HUES48 (cell line): Measurements from ENCODE around the gene PLCB1.
"Not testable (repeated sequence)": the region's sequence is repeated elsewhere in the genome, so short reads cannot be mapped to it uniquely, and the experiment has no call there.

Experiments used
- H3K27ac ChIP-seq: one replicate; pipeline ENCODE4 v1.7.0; 2013; ENCODE audit warnings: low read depth, low read length, inconsistent platforms
- H3K27me3 ChIP-seq: 2 replicates; pipeline ENCODE4 v1.6.1; 2013; ENCODE audit warnings: mild to moderate bottlenecking, low read length; ENCODE audit not compliant: control insufficient read depth, insufficient read depth
- H3K36me3 ChIP-seq: 2 replicates; pipeline ENCODE4 v1.6.1; 2013; ENCODE audit warnings: low read length; ENCODE audit not compliant: control insufficient read depth, insufficient read depth
- H3K4me1 ChIP-seq: 2 replicates; pipeline ENCODE4 v1.6.1; 2013; ENCODE audit warnings: mild to moderate bottlenecking, low read length; ENCODE audit not compliant: control insufficient read depth, insufficient read depth
- H3K4me3 ChIP-seq: 2 replicates; pipeline ENCODE4 v1.5.1; 2013; ENCODE audit warnings: mild to moderate bottlenecking, low read depth, low read length
- H3K9ac ChIP-seq: 2 replicates; pipeline ENCODE4 v1.6.1; 2013; ENCODE audit warnings: mild to moderate bottlenecking, low read depth, low read length, moderate library complexity
- H3K9me3 ChIP-seq: 2 replicates; pipeline ENCODE4 v1.6.1; 2013; ENCODE audit warnings: low read length; ENCODE audit not compliant: control insufficient read depth, insufficient read depth

PLCB1 gene

GRCh38 chr20:8335495-8336195 is 203.6 kb downstream of the PLCB1 start:
- H3K36me3 ChIP-seq = no peaks in the 10 kb centered on the region
- H3K27ac ChIP-seq = no peak overlapping the region
- H3K9ac ChIP-seq = no peak overlapping the region
- H3K27me3 ChIP-seq = no peaks in the 10 kb centered on the region
- H3K9me3 ChIP-seq = no peaks in the 10 kb centered on the region
- H3K4me3 ChIP-seq = no peak overlapping the region
- H3K4me1 ChIP-seq = peaks cover 8% of the 10 kb centered on the region; the same call in 1 of the 2 replicates

DNA sequence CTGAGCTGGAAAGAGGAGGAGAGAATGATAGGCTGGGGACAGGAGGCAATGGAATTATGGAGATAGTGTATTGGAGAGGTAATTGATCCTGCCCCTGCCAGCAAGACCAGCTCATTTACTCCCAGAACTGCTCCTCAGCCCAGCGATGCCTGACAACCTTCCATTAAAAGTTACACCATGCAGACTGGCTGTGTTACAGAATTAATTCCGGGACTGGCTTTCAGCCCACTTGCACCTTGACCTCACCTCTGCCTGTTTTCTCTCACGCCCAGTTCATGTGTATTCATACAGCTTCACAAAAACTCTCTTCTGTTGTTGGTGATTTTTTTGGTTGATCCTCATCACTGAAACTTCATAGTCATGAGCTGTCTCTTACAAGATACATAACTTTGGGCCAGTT is 207.3 kb downstream of the PLCB1 start:
- peaks cover 9% of the 10 kb centered on the region; the same call in 1 of the 2 replicates for H3K4me1 ChIP-seq

GRCh38 chr20:8342391-8342790 is 210.3 kb downstream of the PLCB1 start:
- no peak overlapping the region for H3K9ac ChIP-seq
- no peak overlapping the region for H3K27ac ChIP-seq
- no peak overlapping the region for H3K4me3 ChIP-seq
- H3K36me3 ChIP-seq = no peaks in the 10 kb centered on the region
- H3K9me3 ChIP-seq = no peaks in the 10 kb centered on the region
- H3K27me3 ChIP-seq = no peaks in the 10 kb centered on the region
- H3K4me1 ChIP-seq = 0 out of 2 replicates have a peak, but pooled peaks cover 9% of the 10 kb centered on the region

More for the DNA sequence above, 207.3 kb downstream of the PLCB1 start:
- H3K27me3 ChIP-seq = no peaks in the 10 kb centered on the region
- H3K27ac ChIP-seq = no peak overlapping the region
- no peak overlapping the region for H3K4me3 ChIP-seq
- H3K36me3 ChIP-seq = no peaks in the 10 kb centered on the region
- no peaks in the 10 kb centered on the region for H3K9me3 ChIP-seq
- H3K9ac ChIP-seq = no peak overlapping the region

DNA sequence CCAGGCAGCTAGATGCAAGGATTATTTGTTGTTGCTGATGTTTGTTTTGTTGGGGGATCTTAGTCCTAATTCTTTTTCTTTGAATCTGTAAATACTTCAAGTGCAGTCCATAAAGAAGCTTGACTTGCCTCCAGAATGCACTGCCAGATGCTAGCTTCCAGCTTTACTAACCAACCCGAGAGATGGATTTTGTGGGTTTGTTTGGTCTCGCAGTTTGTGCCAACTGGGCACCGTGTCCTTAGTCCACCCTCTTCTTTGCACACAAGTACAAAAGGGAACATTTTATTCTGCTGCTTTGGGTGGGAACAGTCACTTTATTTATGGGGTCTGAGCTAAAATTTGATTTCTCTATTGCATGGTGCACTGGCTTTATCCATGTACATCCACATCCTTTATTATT is 212.0 kb downstream of the PLCB1 start:
- Histone ChIP-seq H3K36me3 (no peaks in the 10 kb centered on the region), H3K4me1 (0 out of 2 replicates have a peak, but pooled peaks cover 9% of the 10 kb centered on the region), H3K9me3 (no peaks in the 10 kb centered on the region), H3K9ac (no peak overlapping the region), H3K27ac (no peak overlapping the region), H3K27me3 (no peaks in the 10 kb centered on the region), H3K4me3 (no peak overlapping the region)

DNA sequence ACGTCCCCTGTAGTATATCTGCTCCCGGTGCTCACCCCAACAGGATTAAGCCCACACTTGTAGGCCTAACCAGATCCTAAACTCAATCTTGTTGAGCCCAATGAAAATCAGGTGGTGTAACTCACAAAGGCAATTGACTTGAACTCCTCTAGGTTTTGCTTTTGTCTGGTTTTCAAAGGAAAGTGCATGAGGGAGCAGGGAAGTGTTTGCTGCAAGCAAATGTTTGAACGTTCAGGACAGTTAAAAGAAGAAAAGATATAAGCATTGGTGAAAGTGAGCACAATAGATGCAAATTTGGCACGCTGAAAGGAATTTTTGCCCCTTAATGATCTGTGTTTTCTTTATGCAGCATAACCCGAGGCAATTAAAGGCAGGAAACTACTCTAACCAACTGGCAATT is 212.6 kb downstream of the PLCB1 start:
- Histone ChIP-seq H3K9ac (no peak overlapping the region), H3K27me3 (no peaks in the 10 kb centered on the region), H3K27ac (no peak overlapping the region), H3K4me3 (no peak overlapping the region), H3K4me1 (0 out of 2 replicates have a peak, but pooled peaks cover 9% of the 10 kb centered on the region), H3K36me3 (no peaks in the 10 kb centered on the region), H3K9me3 (no peaks in the 10 kb centered on the region)

GRCh38 chr20:8346700-8347270 is 214.7 kb downstream of the PLCB1 start:
- H3K36me3 ChIP-seq = no peaks in the 10 kb centered on the region
- H3K9ac ChIP-seq = no peak overlapping the region
- H3K27me3 ChIP-seq = no peaks in the 10 kb centered on the region
- no peaks in the 10 kb centered on the region for H3K9me3 ChIP-seq
- H3K4me3 ChIP-seq = no peak overlapping the region
- H3K27ac ChIP-seq = no peak overlapping the region
- 0 out of 2 replicates have a peak, but pooled peaks cover 9% of the 10 kb centered on the region for H3K4me1 ChIP-seq

DNA sequence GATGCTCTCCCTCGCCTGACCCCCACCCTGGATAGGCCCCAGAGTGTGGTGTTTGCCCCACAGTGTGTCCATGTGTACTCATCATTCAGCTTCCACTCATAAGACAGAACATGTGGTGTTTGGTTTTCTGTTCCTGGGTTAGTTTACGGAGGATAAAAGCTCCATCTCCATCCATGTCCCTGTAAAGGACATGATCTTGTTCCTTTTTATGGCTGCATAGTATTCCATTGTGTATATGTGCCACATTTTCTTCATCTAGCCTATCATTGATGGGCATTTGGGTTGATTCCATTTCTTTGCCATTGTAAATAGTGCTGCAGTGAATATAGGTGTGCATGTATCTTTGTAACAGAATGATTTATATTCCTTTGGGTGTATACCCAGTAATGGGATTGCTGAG is 218.2 kb downstream of the PLCB1 start:
- H3K9me3 ChIP-seq, H3K9ac ChIP-seq, H3K4me3 ChIP-seq, H3K4me1 ChIP-seq, H3K27me3 ChIP-seq, H3K36me3 ChIP-seq, H3K27ac ChIP-seq: not testable (repeated sequence)

DNA sequence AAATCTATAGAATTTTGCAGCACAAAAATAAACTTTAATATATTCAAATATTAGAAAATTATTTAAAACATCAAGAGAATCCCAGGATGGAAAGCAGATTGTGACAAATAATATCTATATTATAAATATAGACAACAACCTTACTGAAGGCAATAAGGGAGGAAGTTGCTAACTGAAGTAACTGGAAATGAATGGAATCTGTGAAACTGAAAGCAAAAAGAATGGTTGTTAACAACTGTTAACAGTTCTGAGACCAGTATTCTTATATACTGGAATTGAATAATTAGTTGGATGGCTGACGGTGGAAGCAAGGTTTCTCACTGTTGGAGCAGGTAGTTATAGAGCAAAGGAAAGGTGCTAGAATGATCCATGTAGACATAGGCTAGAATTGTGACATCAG is 220.4 kb downstream of the PLCB1 start:
- no peaks in the 10 kb centered on the region for H3K9me3 ChIP-seq
- H3K27me3 ChIP-seq = no peaks in the 10 kb centered on the region
- H3K4me1 ChIP-seq = peaks cover 4% of the 10 kb centered on the region; the same call in 1 of the 2 replicates
- no peak overlapping the region for H3K9ac ChIP-seq
- no peak overlapping the region for H3K27ac ChIP-seq
- H3K36me3 ChIP-seq = no peaks in the 10 kb centered on the region
- no peak overlapping the region for H3K4me3 ChIP-seq

GRCh38 chr20:8353512-8353911 is 221.4 kb downstream of the PLCB1 start:
- Histone ChIP-seq H3K27me3 (no peaks in the 10 kb centered on the region), H3K9me3 (no peaks in the 10 kb centered on the region), H3K36me3 (no peaks in the 10 kb centered on the region), H3K27ac (no peak overlapping the region), H3K4me3 (no peak overlapping the region), H3K9ac (no peak overlapping the region), H3K4me1 (peaks cover 4% of the 10 kb centered on the region; the same call in 1 of the 2 replicates)

GRCh38 chr20:8355453-8355852 is 223.4 kb downstream of the PLCB1 start:
- peaks cover 12% of the 10 kb centered on the region for H3K4me1 ChIP-seq
- H3K27me3 ChIP-seq = no peaks in the 10 kb centered on the region
- H3K4me3 ChIP-seq = no peak overlapping the region
- no peaks in the 10 kb centered on the region for H3K9me3 ChIP-seq
- no peak overlapping the region for H3K27ac ChIP-seq
- no peak overlapping the region for H3K9ac ChIP-seq
- H3K36me3 ChIP-seq = no peaks in the 10 kb centered on the region

- Histone ChIP-seq H3K27me3 (no peaks in the 10 kb centered on the region), H3K9me3 (no peaks in the 10 kb centered on the region), H3K27ac (no peak overlapping the region), H3K4me3 (no peak overlapping the region), H3K9ac (no peak overlapping the region), H3K4me1 (peaks cover 22% of the 10 kb centered on the region), H3K36me3 (no peaks in the 10 kb centered on the region)
Measured at GRCh38 chr20:8356806-8357205, 224.7 kb downstream of the PLCB1 start.
